ENCODE data around the gene HARS1.

The HARS1 gene

GRCh38 chr5:140707812-140708211 is 16.6 kb upstream of the HARS1 start:
- Mint-ChIP-seq H3K4me3 (no peak overlapping the region), H3K27ac (no peak overlapping the region), H3K36me3 (ENCODE audit: low read depth) (peaks cover 60% of the 10 kb centered on the region), H3K27me3 (no peaks in the 10 kb centered on the region), H3K9me3 (no peaks in the 10 kb centered on the region), H3K4me1 (ENCODE audit: low read depth) (peaks cover 29% of the 10 kb centered on the region)
- intact Hi-C loops (cut with micrococcal nuclease) = no loop called here

DNA sequence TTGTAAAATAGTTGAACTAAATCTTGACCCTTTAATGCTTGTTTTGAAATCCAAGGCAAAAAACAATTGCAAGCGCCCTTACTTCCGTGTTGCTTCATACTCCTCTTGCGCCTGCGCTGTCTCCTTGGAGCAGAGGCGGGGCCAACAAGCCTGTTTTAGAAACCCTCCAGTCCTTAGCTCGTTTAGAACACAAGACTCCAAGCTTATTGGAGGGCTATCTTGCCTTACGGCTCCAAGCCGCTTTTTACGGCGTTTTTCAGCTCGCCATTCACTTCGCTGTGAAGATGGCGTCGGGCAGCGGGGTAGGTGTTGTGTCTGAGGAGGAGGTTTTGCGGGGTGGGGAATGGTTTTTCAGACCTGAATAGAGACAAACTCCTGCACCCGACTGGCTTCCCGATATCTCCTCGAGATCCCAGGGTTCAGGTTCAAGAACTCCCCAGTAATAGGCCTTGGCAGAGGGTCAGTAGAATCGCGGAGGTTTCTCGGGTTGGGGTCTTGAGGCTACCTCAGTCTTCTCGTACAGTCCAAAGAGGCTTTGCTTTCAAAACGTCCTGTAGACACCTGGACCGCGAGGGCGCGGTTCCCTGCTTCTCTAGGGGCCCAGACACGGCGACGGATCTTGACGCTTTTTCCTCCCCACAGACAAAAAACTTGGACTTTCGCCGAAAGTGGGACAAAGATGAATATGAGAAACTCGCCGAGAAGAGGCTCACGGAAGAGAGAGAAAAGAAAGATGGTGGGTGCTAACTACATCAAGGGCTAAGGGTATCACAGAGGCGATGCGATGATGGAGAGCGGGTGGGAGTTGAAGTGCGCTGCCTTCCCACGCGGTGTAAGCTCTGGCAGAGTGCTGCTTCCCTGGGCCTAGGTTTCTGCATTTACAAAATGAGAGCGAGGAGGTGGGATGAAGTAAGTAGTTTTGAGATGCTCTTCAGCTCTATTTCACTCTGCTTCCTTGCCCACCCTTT is 9.3 kb upstream of the HARS1 start, which contains the start of gene ZMAT2:
TSS of gene ZMAT2 (plus strand) at position 271 of the 968 bp plus-strand sequence. CDS start at position 285, 14 bp downstream.
- H3K9me3 Mint-ChIP-seq = no peaks in the 10 kb centered on the region
- H3K27ac Mint-ChIP-seq = peak within 1 kb of the TSS; percentile 94
- H3K4me1 Mint-ChIP-seq (ENCODE audit: low read depth) = peaks cover 28% of the 10 kb centered on the region
- peaks cover 95% of the 10 kb centered on the region for H3K36me3 Mint-ChIP-seq (ENCODE audit: low read depth)
- intact Hi-C loops (cut with micrococcal nuclease) = loop anchor here (1.0 kb wide), 1 partner anchor 11 kb away; no protein-coding TSS in a partner anchor
- H3K4me3 Mint-ChIP-seq = peak within 1 kb of the TSS; percentile 97
- H3K27me3 Mint-ChIP-seq = no peaks in the 10 kb centered on the region

GRCh38 chr5:140696891-140697492 is 5.8 kb upstream of the HARS1 start:
- H3K36me3 Mint-ChIP-seq (ENCODE audit: low read depth) = peaks cover 88% of the 10 kb centered on the region
- H3K9me3 Mint-ChIP-seq = no peaks in the 10 kb centered on the region
- intact Hi-C loops (cut with micrococcal nuclease) = loop anchor here (10.0 kb wide), 1 partner anchor 292 kb away; the partner anchor contains the start of gene ANKHD1
- no peak overlapping the region for H3K4me3 Mint-ChIP-seq
- no peaks in the 10 kb centered on the region for H3K27me3 Mint-ChIP-seq
- H3K27ac Mint-ChIP-seq = no peak overlapping the region
- peaks cover 32% of the 10 kb centered on the region for H3K4me1 Mint-ChIP-seq (ENCODE audit: low read depth)

GRCh38 chr5:140694276-140694675 is 3.1 kb upstream of the HARS1 start:
- Mint-ChIP-seq H3K4me1 (ENCODE audit: low read depth) (peaks cover 26% of the 10 kb centered on the region), H3K9me3 (no peaks in the 10 kb centered on the region), H3K4me3 (no peak overlapping the region), H3K27ac (no peak overlapping the region), H3K27me3 (no peaks in the 10 kb centered on the region), H3K36me3 (ENCODE audit: low read depth) (peaks cover 85% of the 10 kb centered on the region)
- intact Hi-C loops (cut with micrococcal nuclease) = loop anchor here (5.0 to 10.0 kb wide), 2 partner anchors 47 to 289 kb away; partner anchors contain the start of genes ANKHD1, IK and NDUFA2

DNA sequence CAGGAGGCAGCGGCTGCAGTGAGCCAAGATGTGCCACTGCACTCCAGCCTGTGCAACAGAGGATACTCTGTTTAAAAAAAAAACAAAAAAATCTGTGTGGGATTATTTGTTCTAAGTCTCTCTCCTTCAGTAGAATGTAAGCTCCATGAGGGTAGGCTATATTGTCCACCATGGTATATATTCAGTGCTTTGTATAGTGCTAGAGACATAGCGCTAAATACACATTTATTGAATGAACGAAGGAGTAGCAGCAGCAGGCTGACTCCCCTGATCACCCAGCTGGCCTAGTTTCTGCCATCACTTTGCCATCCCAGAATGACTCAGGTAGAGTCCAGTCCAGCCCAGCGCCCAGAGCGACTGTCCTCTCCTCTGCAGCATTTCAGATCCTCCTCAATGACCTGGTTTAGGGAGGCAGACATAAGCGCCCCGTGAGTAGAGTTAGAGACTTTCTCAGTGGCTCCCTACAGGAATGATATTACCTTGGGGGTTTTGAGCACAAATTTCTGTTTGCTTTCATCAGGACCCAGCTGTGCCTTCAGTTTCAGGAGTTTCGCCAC is 716 bp downstream of the HARS1 start:
- no peaks in the 10 kb centered on the region for H3K27me3 Mint-ChIP-seq
- peak overlapping the region; percentile 98 for H3K4me3 Mint-ChIP-seq
- H3K9me3 Mint-ChIP-seq = no peaks in the 10 kb centered on the region
- H3K27ac Mint-ChIP-seq = peak overlapping the region; percentile 92
- intact Hi-C loops (cut with micrococcal nuclease) = loop anchor here (2.0 to 10.0 kb wide), 3 partner anchors 43 to 286 kb away; partner anchors contain the start of genes ANKHD1, EIF4EBP3, IK and NDUFA2
- H3K4me1 Mint-ChIP-seq (ENCODE audit: low read depth) = peaks cover 26% of the 10 kb centered on the region
- H3K36me3 Mint-ChIP-seq (ENCODE audit: low read depth) = peaks cover 74% of the 10 kb centered on the region

DNA sequence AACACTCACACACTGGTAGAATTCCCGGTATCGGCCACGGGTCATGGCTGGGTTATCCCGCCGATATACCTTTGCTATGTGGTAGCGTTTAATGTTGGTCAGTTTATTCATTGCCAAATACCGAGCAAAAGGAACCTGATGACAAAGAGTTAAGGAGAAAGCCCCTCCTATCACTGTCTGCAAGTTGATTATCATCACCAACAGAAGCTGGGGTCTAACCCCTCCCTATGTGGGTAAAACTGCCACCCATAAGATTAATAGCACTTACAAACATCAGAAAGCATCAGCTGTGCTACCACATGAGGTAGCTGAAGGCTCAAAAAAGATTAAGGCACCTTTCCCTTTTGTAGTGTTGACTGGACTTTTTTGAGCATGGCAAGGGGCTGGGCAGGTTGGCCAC is 12.2 kb downstream of the HARS1 start:
- Mint-ChIP-seq H3K9me3 (no peaks in the 10 kb centered on the region), H3K36me3 (ENCODE audit: low read depth) (peaks cover 95% of the 10 kb centered on the region), H3K27ac (no peak overlapping the region), H3K4me3 (no peak overlapping the region), H3K4me1 (ENCODE audit: low read depth) (no peaks in the 10 kb centered on the region), H3K27me3 (no peaks in the 10 kb centered on the region)
- intact Hi-C loops (cut with micrococcal nuclease) = no loop called here

DNA sequence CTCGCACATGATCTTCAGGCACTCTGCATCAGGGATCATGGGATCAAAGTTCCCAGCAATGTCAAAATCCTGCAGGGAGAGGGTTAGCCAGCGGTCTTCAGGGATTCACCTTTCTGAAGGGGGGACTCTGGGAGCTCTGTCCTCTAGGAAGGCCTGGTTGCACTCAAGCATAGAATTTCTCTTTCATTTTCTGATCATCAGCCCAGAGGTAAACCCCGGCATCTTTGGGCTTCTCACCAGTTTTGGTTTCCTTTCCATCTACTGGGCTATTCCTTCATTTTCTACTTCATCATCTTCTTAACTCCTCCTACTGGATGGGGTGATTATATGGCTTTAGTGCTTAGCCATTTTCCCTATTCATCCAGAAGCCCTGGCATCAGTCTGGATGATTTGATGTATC is 13.2 kb downstream of the HARS1 start:
- Mint-ChIP-seq H3K27ac (no peak overlapping the region), H3K36me3 (ENCODE audit: low read depth) (peaks cover 95% of the 10 kb centered on the region), H3K9me3 (no peaks in the 10 kb centered on the region), H3K27me3 (no peaks in the 10 kb centered on the region), H3K4me3 (no peak overlapping the region), H3K4me1 (ENCODE audit: low read depth) (no peaks in the 10 kb centered on the region)
- intact Hi-C loops (cut with micrococcal nuclease) = no loop called here

GRCh38 chr5:140674629-140675028 is 16.5 kb downstream of the HARS1 start:
- Mint-ChIP-seq H3K27ac (peak overlapping the region; percentile 6), H3K9me3 (no peaks in the 10 kb centered on the region)

DNA sequence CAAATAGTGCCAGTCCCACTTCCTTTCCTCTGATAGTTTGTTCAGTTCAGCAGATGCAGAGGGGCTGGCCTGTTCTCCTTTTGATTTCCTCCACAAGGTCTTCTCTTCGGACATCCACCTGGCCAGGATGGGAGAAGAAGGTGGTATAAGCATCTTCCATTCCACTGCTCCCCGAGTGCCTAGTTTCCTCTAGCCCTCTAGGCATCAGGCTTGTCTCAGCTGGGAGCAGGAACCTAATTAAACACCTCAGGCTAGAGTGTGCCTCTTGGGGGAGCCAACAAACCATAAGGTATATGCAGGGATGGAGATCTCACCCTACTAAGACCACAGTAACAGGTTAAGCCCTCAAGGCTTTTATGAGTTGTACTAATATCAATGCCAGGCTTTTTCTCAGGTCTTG is 17.0 kb downstream of the HARS1 start:
- no peak overlapping the region for H3K27ac Mint-ChIP-seq
- no peaks in the 10 kb centered on the region for H3K27me3 Mint-ChIP-seq
- H3K9me3 Mint-ChIP-seq = no peaks in the 10 kb centered on the region
- intact Hi-C loops (cut with micrococcal nuclease) = no loop called here
- H3K4me3 Mint-ChIP-seq = no peak overlapping the region
- no peaks in the 10 kb centered on the region for H3K4me1 Mint-ChIP-seq (ENCODE audit: low read depth)
- H3K36me3 Mint-ChIP-seq (ENCODE audit: low read depth) = peaks cover 100% of the 10 kb centered on the region

More at GRCh38 chr5:140674629-140675028, 16.5 kb downstream of the HARS1 start:
- Mint-ChIP-seq H3K4me1 (ENCODE audit: low read depth) (no peaks in the 10 kb centered on the region), H3K36me3 (ENCODE audit: low read depth) (peaks cover 100% of the 10 kb centered on the region), H3K27me3 (no peaks in the 10 kb centered on the region), H3K4me3 (no peak overlapping the region)
- intact Hi-C loops (cut with micrococcal nuclease) = no loop called here

DNA sequence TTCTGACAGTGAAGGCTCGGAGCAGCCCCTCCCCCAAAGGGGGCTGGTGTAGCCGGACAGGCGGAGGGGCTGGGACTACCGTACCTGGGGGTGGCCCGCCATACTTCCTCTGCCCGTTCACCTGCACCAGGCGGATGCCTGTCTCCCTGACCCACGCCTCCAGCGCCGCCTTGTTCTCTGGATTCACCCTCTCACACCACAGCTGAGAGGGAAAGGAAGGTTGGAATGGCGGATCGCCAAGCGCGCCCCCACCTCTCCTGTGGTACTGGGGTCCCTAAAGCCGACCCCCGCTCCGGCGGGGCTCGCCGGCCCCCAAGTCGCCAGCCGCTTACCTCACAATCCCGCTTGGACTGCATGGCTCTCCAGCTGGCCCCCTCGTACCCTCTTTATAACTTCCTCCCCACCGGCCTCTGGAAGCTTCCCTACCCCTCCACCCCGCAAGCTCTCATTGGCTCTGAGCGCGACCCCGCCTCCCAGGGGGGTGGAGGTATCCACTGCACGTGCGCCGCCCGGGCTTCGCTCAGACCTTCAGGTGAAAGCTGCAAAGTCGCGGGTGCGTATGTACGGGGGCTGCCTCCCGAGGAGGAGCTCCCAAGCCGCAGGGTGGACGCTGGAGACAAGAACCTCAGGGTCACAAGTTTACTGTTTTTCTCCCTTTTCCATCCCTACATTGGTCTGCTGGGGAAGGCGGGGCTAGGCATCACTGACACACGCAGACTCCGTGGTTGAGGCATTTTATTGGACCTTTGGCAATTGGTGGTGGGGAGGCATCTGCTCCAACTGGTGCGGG is 17.8 kb downstream of the HARS1 start, which contains the start of gene DND1:
TSS of gene DND1 (minus strand) at position 390 of the 790 bp plus-strand sequence. CDS start at position 356, 34 bp downstream.
- no peak within 1 kb of the TSS for H3K27ac Mint-ChIP-seq
- H3K9me3 Mint-ChIP-seq = no peaks in the 10 kb centered on the region
- no peaks in the 10 kb centered on the region for H3K27me3 Mint-ChIP-seq
- H3K4me3 Mint-ChIP-seq = no peak within 1 kb of the TSS
- peaks cover 100% of the 10 kb centered on the region for H3K36me3 Mint-ChIP-seq (ENCODE audit: low read depth)
- intact Hi-C loops (cut with micrococcal nuclease) = no loop called here
- no peaks in the 10 kb centered on the region for H3K4me1 Mint-ChIP-seq (ENCODE audit: low read depth)

GRCh38 chr5:140672455-140673186 is 18.5 kb downstream of the HARS1 start:
- Mint-ChIP-seq H3K4me1 (ENCODE audit: low read depth) (peaks cover 6% of the 10 kb centered on the region), H3K27ac (no peak overlapping the region), H3K4me3 (no peak overlapping the region), H3K9me3 (no peaks in the 10 kb centered on the region), H3K36me3 (ENCODE audit: low read depth) (peaks cover 100% of the 10 kb centered on the region), H3K27me3 (no peaks in the 10 kb centered on the region)
- intact Hi-C loops (cut with micrococcal nuclease) = no loop called here

- Mint-ChIP-seq H3K9me3 (no peaks in the 10 kb centered on the region), H3K4me1 (ENCODE audit: low read depth) (peaks cover 16% of the 10 kb centered on the region), H3K4me3 (no peak overlapping the region), H3K27ac (no peak overlapping the region), H3K36me3 (ENCODE audit: low read depth) (peaks cover 100% of the 10 kb centered on the region), H3K27me3 (no peaks in the 10 kb centered on the region)
- intact Hi-C loops (cut with micrococcal nuclease) = no loop called here
Measured at GRCh38 chr5:140671472-140672125, 19.6 kb downstream of the HARS1 start.

Data from dendritic cell treated with granulocyte-macrophage colony-stimulating factor and Interleukin-4, amounts not matched to agents 40 ng/mL and 50 ng/mL, for 4 days (primary cell).